GM23248 (cell line): ENCODE data around the gene SPG7.

ENCODE experiments used
- EZH2 ChIP-seq: fragments of 200-600 bp; sonication (generic); IDR thresholded peaks from 2 replicates; pipeline ENCODE4 v1.6.1; 2018; ENCODE audit warnings: antibody characterized with exemption, mild to moderate bottlenecking; ENCODE audit not compliant: insufficient read depth, poor library complexity, severe bottlenecking
- EZH2phosphoT487 ChIP-seq: fragments of 200-600 bp; sonication (generic); IDR thresholded peaks from 2 replicates; pipeline ENCODE4 v1.6.1; 2018; ENCODE audit warnings: antibody characterized with exemption, moderate library complexity, mild to moderate bottlenecking, low read depth; ENCODE audit not compliant: insufficient read depth

DNA sequence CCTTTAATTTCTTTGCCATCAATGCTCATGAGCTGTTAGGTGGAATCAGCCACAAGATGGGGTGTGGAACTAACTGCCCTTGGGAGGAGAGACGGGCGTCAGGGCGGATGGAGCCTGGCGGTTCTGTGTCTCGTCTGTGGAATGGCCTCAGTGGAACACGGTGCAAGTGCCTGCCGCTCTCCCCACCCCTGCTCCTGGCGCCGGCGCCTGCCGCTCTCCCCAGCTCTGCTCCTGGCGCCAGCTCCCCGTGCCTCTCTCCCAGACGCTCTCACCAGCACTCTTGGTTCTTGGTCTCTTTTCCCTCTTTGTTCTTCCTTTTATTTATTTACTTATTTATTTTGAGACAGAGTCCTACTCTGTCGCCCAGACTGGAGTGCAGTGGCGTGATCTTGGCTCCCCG lies 39.1 kb downstream of the SPG7 start:
- TF ChIP-seq EZH2 (no peak), EZH2phosphoT487 (no peak)
